GM12865 (cell line): ENCODE measurements around the gene CREB5.

Experiments
- DNase-seq: peaks from one replicate; pipeline ENCODE4 v3.0.0; 2010; ENCODE audit warnings: low read depth
- H3K4me3 ChIP-seq: 2 replicates; pipeline ENCODE4 v1.5.1; 2011; ENCODE audit warnings: mild to moderate bottlenecking, low read depth, low read length, control low read depth
- TF ChIP-seq, protein P1 (sequence below): IDR thresholded peaks from 2 replicates; pipeline ENCODE4 v1.5.1; 2011; ENCODE audit warnings: low read length, control low read depth, low read depth, inconsistent platforms; ENCODE audit not compliant: insufficient read depth; ENCODE audit errors: missing control alignments

The CREB5 gene

GRCh38 chr7:28853834-28854749, 441.8 kb downstream of the CREB5 start:
- TF ChIP-seq, protein P1, sequence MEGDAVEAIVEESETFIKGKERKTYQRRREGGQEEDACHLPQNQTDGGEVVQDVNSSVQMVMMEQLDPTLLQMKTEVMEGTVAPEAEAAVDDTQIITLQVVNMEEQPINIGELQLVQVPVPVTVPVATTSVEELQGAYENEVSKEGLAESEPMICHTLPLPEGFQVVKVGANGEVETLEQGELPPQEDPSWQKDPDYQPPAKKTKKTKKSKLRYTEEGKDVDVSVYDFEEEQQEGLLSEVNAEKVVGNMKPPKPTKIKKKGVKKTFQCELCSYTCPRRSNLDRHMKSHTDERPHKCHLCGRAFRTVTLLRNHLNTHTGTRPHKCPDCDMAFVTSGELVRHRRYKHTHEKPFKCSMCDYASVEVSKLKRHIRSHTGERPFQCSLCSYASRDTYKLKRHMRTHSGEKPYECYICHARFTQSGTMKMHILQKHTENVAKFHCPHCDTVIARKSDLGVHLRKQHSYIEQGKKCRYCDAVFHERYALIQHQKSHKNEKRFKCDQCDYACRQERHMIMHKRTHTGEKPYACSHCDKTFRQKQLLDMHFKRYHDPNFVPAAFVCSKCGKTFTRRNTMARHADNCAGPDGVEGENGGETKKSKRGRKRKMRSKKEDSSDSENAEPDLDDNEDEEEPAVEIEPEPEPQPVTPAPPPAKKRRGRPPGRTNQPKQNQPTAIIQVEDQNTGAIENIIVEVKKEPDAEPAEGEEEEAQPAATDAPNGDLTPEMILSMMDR = peak; percentile 89
- DNase-seq = peak; percentile 82
- peak overlapping the region; percentile 71 for H3K4me3 ChIP-seq

DNA sequence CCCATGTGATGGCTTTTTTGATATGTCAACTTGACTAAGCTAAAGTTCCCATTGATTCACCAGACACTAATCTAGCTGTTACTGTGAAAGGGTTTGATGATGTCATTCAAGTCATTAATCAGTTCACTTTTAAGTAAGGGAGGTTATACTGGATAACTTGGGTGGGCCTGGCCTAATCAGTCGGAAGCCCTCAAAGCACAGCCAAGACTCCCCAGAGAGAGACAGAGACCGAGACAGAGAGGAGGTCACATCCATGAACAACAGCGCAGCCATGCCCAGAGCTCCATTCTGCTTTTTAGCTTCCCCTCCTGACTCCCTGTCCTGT, 442.4 kb downstream of the CREB5 start:
- TF ChIP-seq, protein P1 = no peak
- no peak overlapping the region for H3K4me3 ChIP-seq
- no peak for DNase-seq

DNA sequence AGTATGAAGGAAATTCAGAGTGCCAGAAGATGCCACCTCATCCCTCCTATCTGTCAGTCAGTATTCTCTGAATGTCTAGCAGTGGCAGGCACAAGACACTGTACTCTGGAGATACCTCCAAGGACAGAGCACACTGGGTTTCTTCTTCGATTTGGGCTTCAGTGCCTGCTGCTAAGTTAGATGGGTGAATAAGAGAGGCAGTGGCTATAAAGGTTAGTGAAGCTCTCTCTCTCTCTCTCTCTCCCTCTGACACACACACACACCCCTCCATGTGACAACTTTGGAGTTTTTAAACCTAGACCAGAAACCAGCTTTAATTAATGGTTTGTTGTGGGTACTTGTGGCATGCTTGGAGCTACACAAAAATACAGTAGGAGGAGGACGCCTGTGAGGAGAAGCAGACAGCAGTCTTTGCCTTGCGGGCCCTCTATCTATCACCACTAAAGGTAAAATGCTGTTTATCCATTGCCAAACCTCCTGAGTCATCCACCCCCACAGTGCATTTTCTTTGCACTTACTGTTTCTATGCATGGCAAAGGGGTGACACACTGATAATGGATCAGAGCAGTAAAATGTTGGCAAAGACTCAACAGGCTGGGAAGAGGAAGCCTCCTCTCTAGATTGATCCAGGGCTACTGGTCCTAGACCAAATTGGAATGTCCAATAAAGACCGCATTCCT, 443.4 kb downstream of the CREB5 start:
- no peak overlapping the region for H3K4me3 ChIP-seq
- TF ChIP-seq, protein P1 = no peak
- DNase-seq = no peak

GRCh38 chr7:28856656-28857055, 444.3 kb downstream of the CREB5 start:
- TF ChIP-seq, protein P1 = no peak
- H3K4me3 ChIP-seq = no peak overlapping the region
- no peak for DNase-seq

GRCh38 chr7:28858206-28858605, 445.9 kb downstream of the CREB5 start:
- no peak for DNase-seq
- H3K4me3 ChIP-seq = no peak overlapping the region
- TF ChIP-seq, protein P1 = no peak

- TF ChIP-seq, protein P1 = no peak
- DNase-seq = no peak
- H3K4me3 ChIP-seq = no peak overlapping the region
Measured at GRCh38 chr7:28858895-28859294, 446.6 kb downstream of the CREB5 start.
